MM.1S (cell line): ENCODE measurements around the gene KRT75.
"Not testable (repeated sequence)": the region's sequence is repeated elsewhere in the genome, so short reads cannot be mapped to it uniquely, and the experiment has no call there.

ENCODE experiments used
- DNase-seq: peaks from one replicate; pipeline ENCODE4 v3.0.0-alpha.2; 2015
- H2AFZ ChIP-seq: fragments of 300-600 bp; sonication (generic); 2 replicates; pipeline ENCODE4 v1.6.0; 2016; ENCODE audit warnings: antibody characterized with exemption, low read length
- H3F3A ChIP-seq: fragments of 300-600 bp; sonication (generic); 2 replicates; pipeline ENCODE4 v1.6.1; 2016; ENCODE audit warnings: mild to moderate bottlenecking, antibody characterized with exemption, low read length, moderate library complexity, mixed read lengths; ENCODE audit not compliant: insufficient read depth
- H3K27ac ChIP-seq: fragments of 300-600 bp; sonication (generic); 2 replicates; pipeline ENCODE4 v1.5.1; 2016; ENCODE audit warnings: mild to moderate bottlenecking, low read length
- H3K27me3 ChIP-seq: fragments of 300-600 bp; sonication (generic); replicated peaks from 2 replicates; pipeline ENCODE4 v1.6.0; 2016; ENCODE audit warnings: low read length; ENCODE audit not compliant: insufficient read depth
- H3K36me3 ChIP-seq: fragments of 300-600 bp; sonication (generic); replicated peaks from 2 replicates; pipeline ENCODE4 v1.6.1; 2016; ENCODE audit warnings: mild to moderate bottlenecking, low read length, mixed read lengths; ENCODE audit not compliant: insufficient read depth
- H3K4me1 ChIP-seq: fragments of 300-600 bp; sonication (generic); 2 replicates; pipeline ENCODE4 v1.6.1; 2016; ENCODE audit warnings: low read length, mixed read lengths
- H3K4me2 ChIP-seq: fragments of 300-600 bp; sonication (generic); 2 replicates; pipeline ENCODE4 v1.6.0; 2016; ENCODE audit warnings: low read depth, low read length
- H3K4me3 ChIP-seq: fragments of 300-600 bp; sonication (generic); 2 replicates; pipeline ENCODE4 v1.5.1; 2016; ENCODE audit warnings: low read length, mixed read lengths
- H3K79me2 ChIP-seq: fragments of 300-600 bp; sonication (generic); 2 replicates; pipeline ENCODE4 v1.6.1; 2016; ENCODE audit warnings: mixed run types, low read length, mixed read lengths
- H3K9ac ChIP-seq: fragments of 300-600 bp; sonication (generic); 2 replicates; pipeline ENCODE4 v1.6.1; 2016; ENCODE audit warnings: low read length, mixed read lengths
- H3K9me2 ChIP-seq: fragments of 300-600 bp; sonication (generic); replicated peaks from 2 replicates; pipeline ENCODE4 v1.6.1; 2016; ENCODE audit warnings: mild to moderate bottlenecking, low read length, mixed read lengths; ENCODE audit not compliant: insufficient read depth
- H3K9me3 ChIP-seq: fragments of 300-600 bp; sonication (generic); replicated peaks from 2 replicates; pipeline ENCODE4 v1.6.1; 2016; ENCODE audit warnings: mild to moderate bottlenecking, low read length, mixed read lengths; ENCODE audit not compliant: insufficient read depth
- H4K20me1 ChIP-seq: fragments of 300-600 bp; sonication (generic); 2 replicates; pipeline ENCODE4 v1.6.1; 2016; ENCODE audit warnings: mild to moderate bottlenecking, low read length, moderate library complexity, mixed read lengths; ENCODE audit not compliant: insufficient read depth
- CTCF ChIP-seq: fragments of 300-600 bp; sonication (generic); IDR thresholded peaks from 2 replicates; pipeline ENCODE4 v1.5.1; 2016; ENCODE audit warnings: antibody characterized with exemption, low read length, mixed read lengths
- EZH2 ChIP-seq: fragments of 300-600 bp; sonication (generic); optimal IDR thresholded peaks from 2 replicates; pipeline ENCODE3; 2017; ENCODE audit warnings: low read depth, mild to moderate bottlenecking, antibody characterized with exemption, low read length, mixed read lengths
- EZH2phosphoT487 ChIP-seq: fragments of 300-600 bp; sonication (generic); IDR thresholded peaks from 2 replicates; pipeline ENCODE4 v1.6.1; 2018; ENCODE audit warnings: antibody characterized with exemption, low read length

The KRT75 gene

GRCh38 chr12:52413202-52413601 is 21.0 kb downstream of the KRT75 start:
- H3K36me3 ChIP-seq, result no peaks in the 10 kb centered on the region
- H3K79me2 ChIP-seq, result no peaks in the 10 kb centered on the region
- H3K9me2 ChIP-seq, result no peaks in the 10 kb centered on the region
- H3K27ac ChIP-seq, result no peak overlapping the region
- no peaks in the 10 kb centered on the region for H3F3A ChIP-seq
- DNase-seq, result no peak
- TF ChIP-seq EZH2phosphoT487, result no peak
- TF ChIP-seq CTCF, result no peak
- no peak for TF ChIP-seq EZH2
- H4K20me1 ChIP-seq, result no peaks in the 10 kb centered on the region
- no peaks in the 10 kb centered on the region for H3K4me1 ChIP-seq
- H3K9ac ChIP-seq, result no peak overlapping the region
- H3K27me3 ChIP-seq, result peaks cover 26% of the 10 kb centered on the region
- H3K4me3 ChIP-seq, result no peak overlapping the region
- no peak overlapping the region for H2AFZ ChIP-seq
- no peak overlapping the region for H3K4me2 ChIP-seq
- no peaks in the 10 kb centered on the region for H3K9me3 ChIP-seq

GRCh38 chr12:52411815-52412214 is 22.4 kb downstream of the KRT75 start:
- Histone ChIP-seq H3K27me3 (peaks cover 40% of the 10 kb centered on the region), H3K36me3 (no peaks in the 10 kb centered on the region), H3F3A (no peaks in the 10 kb centered on the region), H3K9ac (no peak overlapping the region), H2AFZ (no peak overlapping the region), H3K4me3 (no peak overlapping the region), H3K9me3 (no peaks in the 10 kb centered on the region), H4K20me1 (no peaks in the 10 kb centered on the region), H3K9me2 (no peaks in the 10 kb centered on the region), H3K79me2 (no peaks in the 10 kb centered on the region), H3K4me1 (no peaks in the 10 kb centered on the region), H3K4me2 (no peak overlapping the region), H3K27ac (no peak overlapping the region)
- TF ChIP-seq EZH2 (no peak), CTCF (no peak), EZH2phosphoT487 (no peak)
- no peak for DNase-seq

GRCh38 chr12:52410589-52411248 is 23.5 kb downstream of the KRT75 start:
- DNase-seq, H3K36me3 ChIP-seq, H3K9ac ChIP-seq, H4K20me1 ChIP-seq, H3K4me1 ChIP-seq, H3K9me3 ChIP-seq, H3K4me2 ChIP-seq, H3K27ac ChIP-seq, H2AFZ ChIP-seq, H3K9me2 ChIP-seq, H3F3A ChIP-seq, H3K4me3 ChIP-seq, H3K79me2 ChIP-seq: not testable (repeated sequence)
- H3K27me3 ChIP-seq, result peaks cover 51% of the 10 kb centered on the region

- H3F3A ChIP-seq, result no peaks in the 10 kb centered on the region
- no peaks in the 10 kb centered on the region for H3K79me2 ChIP-seq
- H3K9ac ChIP-seq, result no peak overlapping the region
- no peaks in the 10 kb centered on the region for H3K36me3 ChIP-seq
- no peak for DNase-seq
- TF ChIP-seq EZH2, result no peak
- TF ChIP-seq EZH2phosphoT487, result no peak
- no peak for TF ChIP-seq CTCF
- H3K4me1 ChIP-seq, result no peaks in the 10 kb centered on the region
- H3K9me2 ChIP-seq, result no peaks in the 10 kb centered on the region
- H3K4me3 ChIP-seq, result no peak overlapping the region
- no peak overlapping the region for H3K27ac ChIP-seq
- H3K27me3 ChIP-seq, result peaks cover 55% of the 10 kb centered on the region
- H4K20me1 ChIP-seq, result no peaks in the 10 kb centered on the region
- H3K9me3 ChIP-seq, result no peaks in the 10 kb centered on the region
- H3K4me2 ChIP-seq, result no peak overlapping the region
- no peak overlapping the region for H2AFZ ChIP-seq
These were observed 26.3 kb downstream of the KRT75 start for GRCh38 chr12:52407918-52408317.
